Peyer's patch (tissue), 4 donors: Measurements from ENCODE around the gene NDUFS1. TPM values are rescaled to one million over a fixed set of nuclear protein-coding genes. Genes with fewer than 3 reads are reported as not detected.

Experiments
- DNase-seq, 3 donors: peaks; one replicate each; pipeline ENCODE4 v3.0.0-alpha.2; 2017 to 2019
- H3K27ac ChIP-seq, 4 donors: fragments of 200-600 bp; sonication (generic); one replicate each; pipeline ENCODE4 v1.5.1; 2016 to 2019
- H3K27me3 ChIP-seq, 2 donors: fragments of 200-600 bp; sonication (generic); one replicate each; pipeline ENCODE4 v1.5.1; 2019
- H3K36me3 ChIP-seq, 3 donors: fragments of 200-600 bp; sonication (generic); one replicate each; pipeline ENCODE4 v1.5.1; 2016 to 2019
- H3K4me1 ChIP-seq, 4 donors: fragments of 200-600 bp; sonication (generic); one replicate each; pipeline ENCODE4 v1.5.1; 2016 to 2019
- H3K4me3 ChIP-seq, 4 donors: fragments of 200-600 bp; sonication (generic); 1 replicate in 3 of 4; 2 replicates in 1 of 4; pipeline ENCODE4 v1.5.1; 2016 to 2019; ENCODE audit warnings: mild to moderate bottlenecking in 1 of 4
- H3K9me3 ChIP-seq, 4 donors: fragments of 200-600 bp; sonication (generic); one replicate each; pipeline ENCODE4 v1.5.1; 2016 to 2019; ENCODE audit warnings: mild to moderate bottlenecking in 1 of 4
- CTCF ChIP-seq, 6 experiments: fragments of 450-650 bp in 4 of 6; fragments of 200-600 bp in 2 of 6; sonication (generic) in 1 of 6; IDR thresholded peaks; one replicate each; pipeline ENCODE4 v1.5.1; 2017 to 2019; ENCODE audit warnings: antibody characterized with exemption in 6 of 6, mild to moderate bottlenecking in 3 of 6, moderate library complexity in 1 of 6
- POLR2A ChIP-seq, 2 donors: fragments of 450-650 bp; IDR thresholded peaks; one replicate each; pipeline ENCODE4 v1.5.1; 2017; ENCODE audit warnings: antibody characterized with exemption in 2 of 2, mild to moderate bottlenecking in 2 of 2, moderate library complexity in 2 of 2
- total RNA-seq, 4 donors: library from RNA; depleted of rRNA; stranded (reverse); fragments of >200 nt; gene quantifications; one replicate each; pipeline ENCODE4 v1.1.0, GENCODE V29; 2016

The NDUFS1 gene
- total RNA-seq, 4 donors from 2014 or later, result 81.9 to 95.3 (median 89.3) TPM

DNA sequence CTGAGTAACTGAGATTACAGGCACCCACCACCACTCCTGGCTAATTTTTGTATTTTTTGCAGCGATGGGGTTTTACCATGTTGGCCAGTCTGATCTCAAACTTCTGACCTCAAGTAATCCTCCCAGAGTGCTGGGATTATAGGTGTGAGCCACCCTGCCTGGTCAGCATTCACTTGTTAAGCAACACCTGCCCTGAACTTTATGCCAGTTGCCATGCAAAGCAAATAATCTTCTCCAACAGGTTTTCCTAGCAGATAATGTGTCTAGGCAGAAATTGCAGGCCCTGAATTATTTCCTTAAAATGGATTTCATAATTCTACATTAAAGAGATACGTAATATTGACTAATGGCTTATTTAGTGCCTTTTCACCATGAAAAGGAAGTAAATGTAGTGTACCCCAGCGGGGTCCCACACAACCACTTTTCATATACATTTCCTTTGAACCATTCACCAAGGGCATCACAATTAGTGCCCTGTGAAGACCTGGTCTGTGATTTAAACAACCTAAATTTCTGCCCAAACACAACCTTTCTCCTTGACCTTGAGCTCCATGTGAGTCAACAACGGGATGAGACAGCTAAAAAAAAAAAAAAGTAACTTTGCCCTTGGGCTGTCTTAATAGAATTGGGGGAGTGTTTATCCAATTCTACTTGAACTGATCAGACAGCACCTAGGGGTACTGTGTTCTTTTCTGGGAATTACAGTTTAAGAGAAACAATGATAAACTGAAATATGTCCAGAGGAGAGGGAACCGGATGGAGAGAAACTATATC, 42.0 kb upstream of the NDUFS1 start:
- no peaks in the 10 kb centered on the region for H3K4me1 ChIP-seq
- H3K27ac ChIP-seq, result no peak overlapping the region
- H3K27me3 ChIP-seq, result no peaks in the 10 kb centered on the region
- H3K9me3 ChIP-seq, result no peaks in the 10 kb centered on the region
- no peak for DNase-seq
- TF ChIP-seq POLR2A (IDR thresholded peaks at IDR 0.05), result no peak
- no peak for TF ChIP-seq CTCF (IDR thresholded peaks at IDR 0.05)
- no peaks in the 10 kb centered on the region for H3K36me3 ChIP-seq
- no peak overlapping the region for H3K4me3 ChIP-seq

DNA sequence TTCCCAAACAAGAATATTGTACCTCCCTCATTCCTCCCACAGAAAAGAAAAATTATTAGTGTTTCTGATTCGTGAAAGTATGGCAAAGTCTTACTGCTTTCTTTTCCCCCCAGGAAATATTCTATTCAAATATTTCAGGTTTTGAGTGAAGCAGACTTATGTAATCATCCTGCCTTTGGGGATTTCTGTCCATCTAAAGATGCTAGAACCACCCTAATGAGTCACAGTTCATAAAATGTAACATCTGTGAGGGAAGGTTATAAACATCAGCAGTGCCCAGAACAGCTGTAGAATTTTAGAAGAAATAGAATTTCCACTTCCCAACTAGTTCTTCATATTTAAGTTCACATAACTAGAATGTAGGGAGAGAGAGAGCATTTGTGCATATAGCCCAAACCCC, 39.4 kb upstream of the NDUFS1 start:
- DNase-seq, result no peak
- no peak for TF ChIP-seq POLR2A (IDR thresholded peaks at IDR 0.05)
- H3K27ac ChIP-seq, result no peak overlapping the region
- H3K36me3 ChIP-seq, result no peaks in the 10 kb centered on the region
- no peaks in the 10 kb centered on the region for H3K27me3 ChIP-seq
- H3K4me1 ChIP-seq, result no peaks in the 10 kb centered on the region
- no peak overlapping the region for H3K4me3 ChIP-seq
- H3K9me3 ChIP-seq, result no peaks in the 10 kb centered on the region

GRCh38 chr2:206193671-206194357, 34.6 kb upstream of the NDUFS1 start:
- DNase-seq, result no peak
- H3K9me3 ChIP-seq, result no peaks in the 10 kb centered on the region
- H3K4me1 ChIP-seq, result no peaks in the 10 kb centered on the region
- no peak for TF ChIP-seq CTCF (IDR thresholded peaks at IDR 0.05)
- no peak for TF ChIP-seq POLR2A (IDR thresholded peaks at IDR 0.05)
- H3K27ac ChIP-seq, result no peak overlapping the region
- no peaks in the 10 kb centered on the region for H3K27me3 ChIP-seq
- H3K4me3 ChIP-seq, result no peak overlapping the region
- no peaks in the 10 kb centered on the region for H3K36me3 ChIP-seq

DNA sequence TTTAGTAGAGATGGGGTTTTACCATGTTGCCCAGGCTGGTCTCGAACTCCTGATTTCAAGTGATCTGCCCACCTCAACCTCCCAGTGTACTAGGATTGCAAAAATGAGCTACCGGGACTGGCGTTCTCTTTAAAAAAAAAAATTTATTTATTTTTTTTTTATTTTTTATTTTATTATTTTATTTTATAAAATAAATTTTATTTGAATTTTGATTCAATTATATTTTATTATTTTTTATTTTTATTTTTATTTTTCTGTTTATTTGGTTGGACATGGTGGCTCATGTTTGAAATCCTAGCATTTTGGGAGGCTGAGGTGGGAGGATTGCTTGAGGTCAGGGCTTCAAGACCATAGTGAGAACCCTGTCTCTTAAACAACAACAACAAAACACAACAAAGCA, 32.9 kb upstream of the NDUFS1 start:
- Histone ChIP-seq H3K4me3 (no peak overlapping the region), H3K27me3 (no peaks in the 10 kb centered on the region), H3K36me3 (no peaks in the 10 kb centered on the region), H3K9me3 (no peaks in the 10 kb centered on the region), H3K4me1 (no peaks in the 10 kb centered on the region), H3K27ac (no peak overlapping the region)
- no peak for TF ChIP-seq CTCF (IDR thresholded peaks at IDR 0.05)
- no peak for TF ChIP-seq POLR2A (IDR thresholded peaks at IDR 0.05)
- no peak for DNase-seq

DNA sequence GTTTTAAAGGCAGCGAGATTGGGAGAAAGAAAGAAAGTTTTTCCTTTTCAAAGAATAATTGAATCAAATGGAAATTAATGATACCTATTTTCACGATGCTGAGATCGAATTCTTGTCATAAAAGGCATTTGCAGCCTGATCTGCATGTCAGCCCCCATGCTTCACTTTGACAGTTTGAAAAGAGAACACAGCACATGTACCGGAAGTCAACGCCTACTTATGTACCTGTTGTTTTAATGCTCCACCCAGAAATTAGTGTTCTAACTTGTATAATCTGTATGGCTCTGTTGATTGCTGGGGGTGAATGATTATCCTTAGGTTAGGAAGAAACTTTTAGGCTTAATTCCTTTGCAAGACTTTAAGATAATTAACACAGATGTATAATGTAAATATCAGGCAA, 31.4 kb upstream of the NDUFS1 start:
- no peaks in the 10 kb centered on the region for H3K9me3 ChIP-seq
- H3K36me3 ChIP-seq, result no peaks in the 10 kb centered on the region
- no peaks in the 10 kb centered on the region for H3K27me3 ChIP-seq
- H3K27ac ChIP-seq, result no peak overlapping the region
- DNase-seq, result no peak
- H3K4me3 ChIP-seq, result no peak overlapping the region
- no peak for TF ChIP-seq POLR2A (IDR thresholded peaks at IDR 0.05)
- TF ChIP-seq CTCF (IDR thresholded peaks at IDR 0.05), result no peak
- H3K4me1 ChIP-seq, result no peaks in the 10 kb centered on the region

DNA sequence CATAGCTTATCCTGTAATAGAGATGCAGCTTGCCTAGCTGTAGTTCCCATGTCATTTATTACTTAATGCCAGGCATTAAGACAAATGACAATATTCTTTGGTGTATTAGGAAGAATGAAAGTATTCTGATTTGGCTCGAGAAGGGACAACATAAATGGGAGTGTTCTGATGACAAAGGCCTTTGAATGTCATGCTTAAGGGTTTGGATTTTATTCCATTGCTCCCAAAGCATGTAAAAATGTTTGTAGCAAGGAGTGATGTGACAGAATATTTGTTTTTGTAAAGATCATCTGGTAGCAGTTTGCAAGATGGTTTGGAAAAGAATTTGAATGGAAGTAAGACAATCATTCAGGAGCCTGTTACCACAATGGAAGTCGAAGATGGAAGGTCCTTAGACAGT, 30.9 kb upstream of the NDUFS1 start:
- Histone ChIP-seq H3K4me3 (no peak overlapping the region), H3K9me3 (no peaks in the 10 kb centered on the region), H3K36me3 (no peaks in the 10 kb centered on the region), H3K4me1 (no peaks in the 10 kb centered on the region), H3K27ac (no peak overlapping the region), H3K27me3 (no peaks in the 10 kb centered on the region)
- no peak for DNase-seq
- TF ChIP-seq POLR2A (IDR thresholded peaks at IDR 0.05), result no peak
- TF ChIP-seq CTCF (IDR thresholded peaks at IDR 0.05), result no peak
